Measurements from ENCODE around the gene GNAZ. TPM values are rescaled to one million over a fixed set of nuclear protein-coding genes. Genes with fewer than 3 reads are reported as not detected.
A peak's percentile ranks its signal among the peaks of the same experiment; 100 is the strongest.

The GNAZ gene
- total and polyA plus RNA-seq, 7 donors = under 0.01 to 27.6 (median 22.8) TPM

- intact Hi-C loops (cut with DNase I) = no loop called here
- Histone ChIP-seq H3K36me3 (no peaks in the 10 kb centered on the region), H3K27me3 (no peaks in the 10 kb centered on the region), H3K9me3 (no peaks in the 10 kb centered on the region), H3K4me3 (no peak overlapping the region), H3K27ac (no peak overlapping the region), H3K4me1 (peaks cover 0 to 37% (median 21%) of the 10 kb centered on the region in 4 donors)
- TF ChIP-seq POLR2A (IDR thresholded peaks at IDR 0.05) (no peak), POLR2AphosphoS5 (IDR thresholded peaks at IDR 0.05) (no peak), CTCF (IDR thresholded peaks at IDR 0.05) (no peak), EP300 (IDR thresholded peaks at IDR 0.05) (no peak)
- DNase-seq = peak; percentile 53
- WGBS, 2 donors = 76 to 81% methylated on average over 13 of the region's 13 CpGs
These were observed 3.4 kb downstream of the GNAZ start for GRCh38 chr22:23073526-23074229.

GRCh38 chr22:23074451-23074850, 4.1 kb downstream of the GNAZ start:
- no peak overlapping the region for H3K4me3 ChIP-seq
- intact Hi-C loops (cut with DNase I) = no loop called here
- H3K27me3 ChIP-seq = no peaks in the 10 kb centered on the region
- 93 to 95% methylated on average over 7 of the region's 7 CpGs for WGBS, 2 donors
- H3K36me3 ChIP-seq = no peaks in the 10 kb centered on the region
- DNase-seq = peak; percentile 33
- no peak overlapping the region for H3K27ac ChIP-seq
- peaks cover 0 to 31% (median 18%) of the 10 kb centered on the region in 4 donors for H3K4me1 ChIP-seq
- no peaks in the 10 kb centered on the region for H3K9me3 ChIP-seq
- no peak for TF ChIP-seq POLR2A (IDR thresholded peaks at IDR 0.05)
- TF ChIP-seq CTCF (IDR thresholded peaks at IDR 0.05) = no peak
- no peak for TF ChIP-seq POLR2AphosphoS5 (IDR thresholded peaks at IDR 0.05)
- TF ChIP-seq EP300 (IDR thresholded peaks at IDR 0.05) = no peak

GRCh38 chr22:23075050-23075449, 4.7 kb downstream of the GNAZ start:
- intact Hi-C loops (cut with DNase I) = no loop called here
- Histone ChIP-seq H3K27ac (no peak overlapping the region), H3K36me3 (no peaks in the 10 kb centered on the region), H3K4me1 (peaks cover 0 to 27% (median 14%) of the 10 kb centered on the region in 4 donors), H3K27me3 (no peaks in the 10 kb centered on the region), H3K9me3 (no peaks in the 10 kb centered on the region), H3K4me3 (no peak overlapping the region)
- 91 to 93% methylated on average over 4 of the region's 4 CpGs for WGBS, 2 donors
- DNase-seq = no peak
- TF ChIP-seq CTCF (IDR thresholded peaks at IDR 0.05) (no peak), POLR2AphosphoS5 (IDR thresholded peaks at IDR 0.05) (no peak), EP300 (IDR thresholded peaks at IDR 0.05) (no peak), POLR2A (IDR thresholded peaks at IDR 0.05) (no peak)

GRCh38 chr22:23075525-23076216, 5.4 kb downstream of the GNAZ start:
- Histone ChIP-seq H3K4me1 (peaks cover 0 to 25% (median 12%) of the 10 kb centered on the region in 4 donors), H3K9me3 (no peaks in the 10 kb centered on the region)

More at GRCh38 chr22:23075525-23076216, 5.4 kb downstream of the GNAZ start:
- TF ChIP-seq POLR2AphosphoS5 (IDR thresholded peaks at IDR 0.05) (no peak), EP300 (IDR thresholded peaks at IDR 0.05) (no peak), CTCF (IDR thresholded peaks at IDR 0.05) (no peak), POLR2A (IDR thresholded peaks at IDR 0.05) (no peak)
- Histone ChIP-seq H3K4me3 (no peak overlapping the region), H3K36me3 (no peaks in the 10 kb centered on the region), H3K27me3 (no peaks in the 10 kb centered on the region), H3K27ac (no peak overlapping the region)
- intact Hi-C loops (cut with DNase I) = no loop called here
- DNase-seq = no peak
- 74 to 82% methylated on average over 9 of the region's 9 CpGs for WGBS, 2 donors
